ENCODE measurements around the gene BRMS1.

GRCh38 chr11:66343176-66343575 is 1.7 kb downstream of the BRMS1 start:
- TF ChIP-seq EZH2 (IDR thresholded peaks at IDR 0.05; ENCODE audit: insufficient read depth, poor library complexity, severe bottlenecking) (no peak), EZH2phosphoT487 (IDR thresholded peaks at IDR 0.05; ENCODE audit: insufficient read depth, low read depth) (no peak)
